ENCODE data around the gene ADARB1. TPM values are rescaled to one million over a fixed set of nuclear protein-coding genes. Genes with fewer than 3 reads are reported as not detected.

ADARB1 gene
- total and polyA plus RNA-seq, 4 experiments from 2014 or later: 4.6 to 50.0 (median 30.9) TPM

DNA sequence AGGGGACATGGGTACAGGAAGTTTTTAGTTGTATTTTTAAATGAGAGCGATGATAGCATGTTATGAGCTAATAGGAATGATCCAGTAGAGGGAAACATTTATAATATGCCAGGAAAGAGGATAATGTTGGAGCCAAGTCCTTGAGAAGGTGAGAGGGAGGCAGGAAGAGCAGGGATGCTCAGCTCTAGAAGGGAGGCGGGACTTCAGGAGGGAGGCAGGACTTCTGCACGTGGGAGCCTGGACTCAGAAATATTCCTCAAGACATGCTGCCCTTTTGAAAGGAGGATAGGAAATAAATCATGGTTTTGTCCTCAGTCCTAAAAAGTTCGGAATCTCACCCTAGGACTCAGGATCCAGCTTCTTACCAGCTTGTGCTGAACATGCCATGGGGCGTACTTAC is 5.9 kb downstream of the ADARB1 start:
- intact Hi-C loops (cut with micrococcal nuclease): no loop called here
- H3K4me3 Mint-ChIP-seq: peak overlapping the region in 6 of 8 donors; percentile 59 to 79 (median 73)
- no peaks in the 10 kb centered on the region for H3K36me3 ChIP-seq (ENCODE audit: insufficient read depth, low read length)
- peak overlapping the region; percentile 57 for H3K27ac ChIP-seq (ENCODE audit: low read depth, low read length)
- H3K27ac Mint-ChIP-seq: peak overlapping the region; percentile 94 to 99 (median 96)
- H3K27me3 Mint-ChIP-seq: no peaks in the 10 kb centered on the region
- H3K9me3 ChIP-seq (ENCODE audit: control insufficient read depth in 1 of 2, low read length in 2 of 2): no peaks in the 10 kb centered on the region
- peaks cover 3 to 6% of the 10 kb centered on the region in 2 donors for H3K36me3 Mint-ChIP-seq
- peaks cover 99% of the 10 kb centered on the region for H3K4me1 ChIP-seq (ENCODE audit: insufficient read depth, low read length)
- no peak for DNase-seq
- no peaks in the 10 kb centered on the region for H3K27me3 ChIP-seq (ENCODE audit: insufficient read depth, low read length)
- H3K4me3 ChIP-seq (ENCODE audit: low read length in 2 of 2): no peak overlapping the region
- H3K4me1 Mint-ChIP-seq: peaks cover 83 to 99% (median 91%) of the 10 kb centered on the region in 4 donors
- ChIA-PET CTCF (ENCODE audit: partially characterized antibody) (interaction anchor here (5.3 to 6.2 kb wide), 2 partner anchors 47 to 59 kb away, joined by 29 to 65 read pairs; no protein-coding TSS in a partner anchor), POLR2A (ENCODE audit: partially characterized antibody) (interaction anchor here (1.4 to 2.3 kb wide), 2 partner anchors 22 to 24 kb away, joined by 3 to 12 read pairs; no protein-coding TSS in a partner anchor)
- peaks cover 0 to 2% (median 0%) of the 10 kb centered on the region in 8 donors for H3K9me3 Mint-ChIP-seq

DNA sequence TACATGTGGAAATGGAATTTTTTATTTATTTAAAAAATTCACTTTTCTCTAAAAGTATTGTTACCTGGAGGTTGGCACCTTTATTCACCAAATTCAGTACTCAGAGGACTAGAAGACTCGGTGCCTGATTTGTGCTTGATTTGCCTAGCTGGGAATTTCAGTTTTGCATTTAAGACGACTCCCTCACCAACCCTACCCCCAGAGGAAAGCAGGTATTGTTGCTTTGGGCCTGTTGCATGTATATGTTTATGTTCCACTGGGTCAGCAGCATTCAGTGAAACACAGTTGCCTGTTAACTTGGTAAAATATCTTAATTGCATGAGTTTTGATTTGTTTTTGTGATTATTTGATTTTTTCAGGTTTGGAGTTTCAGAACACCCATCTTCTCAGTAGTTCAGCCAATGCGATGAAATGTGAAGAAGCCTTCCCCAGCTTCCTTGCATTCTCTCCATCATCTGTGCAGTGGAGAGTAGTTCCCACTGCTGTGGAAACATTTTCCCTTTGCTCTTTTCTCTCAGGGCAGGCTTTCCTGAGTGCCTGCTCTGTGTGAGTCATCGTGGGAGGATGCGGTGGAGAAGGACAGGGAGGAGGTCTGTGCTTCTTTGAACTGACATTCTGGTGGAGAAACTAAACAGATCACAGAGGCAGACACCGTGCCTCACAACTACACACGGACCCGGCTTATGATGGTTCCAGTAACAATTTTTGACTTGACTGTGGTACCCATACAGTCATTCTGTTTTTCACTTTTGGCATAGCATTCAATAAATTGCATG is 6.4 kb downstream of the ADARB1 start:
- no peaks in the 10 kb centered on the region for H3K9me3 ChIP-seq (ENCODE audit: control insufficient read depth in 1 of 2, low read length in 2 of 2)
- Mint-ChIP-seq H3K9me3 (peaks cover 0 to 2% (median 0%) of the 10 kb centered on the region in 8 donors), H3K27ac (peak overlapping the region; percentile 84 to 99 (median 94)), H3K4me3 (peak overlapping the region in 7 of 8 donors; percentile 51 to 82 (median 70)), H3K4me1 (peaks cover 85 to 100% (median 93%) of the 10 kb centered on the region in 4 donors), H3K36me3 (peaks cover 3% of the 10 kb centered on the region in 2 donors), H3K27me3 (no peaks in the 10 kb centered on the region)
- H3K4me3 ChIP-seq (ENCODE audit: low read length in 2 of 2): no peak overlapping the region
- H3K27me3 ChIP-seq (ENCODE audit: insufficient read depth, low read length): no peaks in the 10 kb centered on the region
- ChIA-PET POLR2A (ENCODE audit: partially characterized antibody) (interaction anchor here (1.4 to 2.3 kb wide), 2 partner anchors 21 to 23 kb away, joined by 3 to 12 read pairs; no protein-coding TSS in a partner anchor), CTCF (ENCODE audit: partially characterized antibody) (interaction anchor here (1.4 to 6.2 kb wide), 3 partner anchors 47 to 131 kb away, joined by 6 to 65 read pairs (median 29); no protein-coding TSS in a partner anchor)
- peak in 2 of 5 donors; percentile 13 to 76 for DNase-seq
- intact Hi-C loops (cut with micrococcal nuclease): no loop called here
- H3K27ac ChIP-seq (ENCODE audit: low read depth, low read length): peak overlapping the region; percentile 57
- peaks cover 100% of the 10 kb centered on the region for H3K4me1 ChIP-seq (ENCODE audit: insufficient read depth, low read length)
- H3K36me3 ChIP-seq (ENCODE audit: insufficient read depth, low read length): no peaks in the 10 kb centered on the region

DNA sequence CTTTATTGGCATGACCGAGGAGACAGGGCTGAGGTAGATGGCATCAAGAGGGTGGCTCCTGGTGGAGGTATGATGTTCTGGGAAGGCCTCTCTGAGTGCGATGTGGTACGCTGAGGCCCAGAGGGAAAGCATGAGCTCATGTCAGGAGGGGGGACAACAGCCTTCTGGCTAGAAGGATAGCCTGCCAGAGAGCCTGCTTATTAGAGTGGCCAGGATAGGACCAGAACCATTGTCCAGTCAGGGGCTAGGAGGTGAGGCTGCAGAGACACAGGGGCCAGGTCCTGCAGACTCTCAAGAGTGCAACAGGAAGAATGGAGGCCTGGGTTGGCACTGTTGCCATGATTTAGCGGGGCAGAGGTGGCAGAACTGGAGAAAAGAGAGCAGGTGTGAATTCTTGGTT is 7.3 kb downstream of the ADARB1 start:
- H3K27ac ChIP-seq (ENCODE audit: low read depth, low read length): peak overlapping the region; percentile 57
- intact Hi-C loops (cut with micrococcal nuclease): no loop called here
- H3K4me3 Mint-ChIP-seq: peak overlapping the region in 7 of 8 donors; percentile 51 to 82 (median 70)
- no peak overlapping the region for H3K4me3 ChIP-seq (ENCODE audit: low read length in 2 of 2)
- H3K27me3 Mint-ChIP-seq: no peaks in the 10 kb centered on the region
- H3K36me3 ChIP-seq (ENCODE audit: insufficient read depth, low read length): no peaks in the 10 kb centered on the region
- H3K4me1 ChIP-seq (ENCODE audit: insufficient read depth, low read length): peaks cover 100% of the 10 kb centered on the region
- peaks cover 85 to 100% (median 93%) of the 10 kb centered on the region in 4 donors for H3K4me1 Mint-ChIP-seq
- H3K9me3 Mint-ChIP-seq: peaks cover 0 to 2% (median 0%) of the 10 kb centered on the region in 8 donors
- ChIA-PET POLR2A (ENCODE audit: partially characterized antibody) (interaction anchor here (1.2 to 1.4 kb wide), 2 partner anchors 22 to 26 kb away, joined by 3 read pairs; no protein-coding TSS in a partner anchor), CTCF (ENCODE audit: partially characterized antibody) (interaction anchor here (1.4 to 6.2 kb wide), 2 partner anchors 46 to 132 kb away, joined by 6 to 65 read pairs; no protein-coding TSS in a partner anchor)
- no peak for DNase-seq
- no peaks in the 10 kb centered on the region for H3K9me3 ChIP-seq (ENCODE audit: control insufficient read depth in 1 of 2, low read length in 2 of 2)
- H3K27me3 ChIP-seq (ENCODE audit: insufficient read depth, low read length): no peaks in the 10 kb centered on the region
- H3K36me3 Mint-ChIP-seq: peaks cover 3% of the 10 kb centered on the region in 2 donors
- peak overlapping the region; percentile 84 to 99 (median 94) for H3K27ac Mint-ChIP-seq

DNA sequence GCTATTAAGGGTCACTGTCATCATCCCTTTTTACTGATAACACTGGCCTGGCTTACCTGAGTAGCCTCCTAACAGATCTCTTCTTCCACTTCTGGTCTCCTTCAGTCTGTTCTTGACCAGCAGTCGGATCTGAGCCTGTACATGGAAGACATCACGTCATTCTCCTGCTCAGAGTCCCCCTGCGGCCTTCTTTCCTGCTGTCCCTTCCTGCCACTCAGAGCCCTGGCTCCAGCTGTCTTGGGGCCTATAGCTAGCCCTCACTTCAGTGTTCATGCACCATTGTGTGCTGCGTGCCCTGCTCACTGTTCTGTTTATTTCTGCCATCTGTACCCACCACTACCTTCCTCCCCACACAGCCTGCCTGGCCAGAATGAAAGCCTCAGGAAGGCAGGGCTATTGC is 8.4 kb downstream of the ADARB1 start:
- no peak overlapping the region for H3K4me3 ChIP-seq (ENCODE audit: low read length in 2 of 2)
- ChIA-PET POLR2A (ENCODE audit: partially characterized antibody) (interaction anchor here (1.2 kb wide), 1 partner anchor 25 kb away, joined by 3 read pairs; no protein-coding TSS in a partner anchor), CTCF (ENCODE audit: partially characterized antibody) (interaction anchor here (1.1 to 1.2 kb wide), 2 partner anchors 16 to 43 kb away, joined by 3 read pairs; no protein-coding TSS in a partner anchor)
- H3K4me3 Mint-ChIP-seq: peak overlapping the region in 4 of 8 donors; percentile 17 to 79 (median 36)
- H3K4me1 Mint-ChIP-seq: peaks cover 91 to 100% (median 96%) of the 10 kb centered on the region in 4 donors
- H3K36me3 ChIP-seq (ENCODE audit: insufficient read depth, low read length): no peaks in the 10 kb centered on the region
- H3K9me3 ChIP-seq (ENCODE audit: control insufficient read depth in 1 of 2, low read length in 2 of 2): no peaks in the 10 kb centered on the region
- peaks cover 3% of the 10 kb centered on the region in 2 donors for H3K36me3 Mint-ChIP-seq
- H3K27me3 ChIP-seq (ENCODE audit: insufficient read depth, low read length): no peaks in the 10 kb centered on the region
- H3K4me1 ChIP-seq (ENCODE audit: insufficient read depth, low read length): peaks cover 100% of the 10 kb centered on the region
- intact Hi-C loops (cut with micrococcal nuclease): no loop called here
- DNase-seq: no peak
- peaks cover 0 to 2% (median 0%) of the 10 kb centered on the region in 8 donors for H3K9me3 Mint-ChIP-seq
- no peaks in the 10 kb centered on the region for H3K27me3 Mint-ChIP-seq
- H3K27ac Mint-ChIP-seq: peak overlapping the region; percentile 72 to 95 (median 84)
- H3K27ac ChIP-seq (ENCODE audit: low read depth, low read length): no peak overlapping the region

DNA sequence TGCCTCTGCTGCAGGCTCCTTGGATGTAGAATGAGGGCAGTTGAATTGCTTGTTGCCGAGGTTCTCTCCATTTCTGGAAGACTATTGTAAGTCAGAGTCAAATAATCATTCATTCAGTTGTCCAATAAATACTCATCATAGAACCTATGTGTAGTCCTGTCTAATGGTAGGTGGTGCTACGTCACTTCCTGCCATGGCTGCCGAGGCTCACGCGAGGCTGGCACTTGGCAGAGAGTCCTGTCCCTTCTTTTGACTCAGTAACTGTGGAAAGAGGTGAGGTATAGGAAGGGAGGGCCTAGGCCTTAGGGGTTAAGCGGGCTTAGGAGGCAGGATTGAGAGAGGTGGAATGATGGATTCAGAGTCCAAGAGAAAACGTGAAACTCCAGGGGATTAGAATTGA is 9.7 kb downstream of the ADARB1 start:
- intact Hi-C loops (cut with micrococcal nuclease): no loop called here
- Histone ChIP-seq H3K36me3 (ENCODE audit: insufficient read depth, low read length) (no peaks in the 10 kb centered on the region), H3K9me3 (ENCODE audit: control insufficient read depth in 1 of 2, low read length in 2 of 2) (no peaks in the 10 kb centered on the region), H3K27ac (ENCODE audit: low read depth, low read length) (no peak overlapping the region), H3K4me3 (ENCODE audit: low read length in 2 of 2) (no peak overlapping the region), H3K27me3 (ENCODE audit: insufficient read depth, low read length) (no peaks in the 10 kb centered on the region), H3K4me1 (ENCODE audit: insufficient read depth, low read length) (peaks cover 100% of the 10 kb centered on the region)
- no peaks in the 10 kb centered on the region for H3K27me3 Mint-ChIP-seq
- POLR2A ChIA-PET (ENCODE audit: partially characterized antibody): no interaction called here
- DNase-seq: no peak
- H3K9me3 Mint-ChIP-seq: peaks cover 0 to 2% (median 0%) of the 10 kb centered on the region in 8 donors
- peak overlapping the region; percentile 77 to 94 (median 87) for H3K27ac Mint-ChIP-seq
- H3K4me1 Mint-ChIP-seq: peaks cover 89 to 100% (median 96%) of the 10 kb centered on the region in 4 donors
- H3K4me3 Mint-ChIP-seq: peak overlapping the region; percentile 13 to 86 (median 56)
- CTCF ChIA-PET (ENCODE audit: partially characterized antibody): interaction anchor here (1.2 kb wide), 1 partner anchor 192 kb away, joined by 3 read pairs; no protein-coding TSS in a partner anchor
- peaks cover 3% of the 10 kb centered on the region in 2 donors for H3K36me3 Mint-ChIP-seq

DNA sequence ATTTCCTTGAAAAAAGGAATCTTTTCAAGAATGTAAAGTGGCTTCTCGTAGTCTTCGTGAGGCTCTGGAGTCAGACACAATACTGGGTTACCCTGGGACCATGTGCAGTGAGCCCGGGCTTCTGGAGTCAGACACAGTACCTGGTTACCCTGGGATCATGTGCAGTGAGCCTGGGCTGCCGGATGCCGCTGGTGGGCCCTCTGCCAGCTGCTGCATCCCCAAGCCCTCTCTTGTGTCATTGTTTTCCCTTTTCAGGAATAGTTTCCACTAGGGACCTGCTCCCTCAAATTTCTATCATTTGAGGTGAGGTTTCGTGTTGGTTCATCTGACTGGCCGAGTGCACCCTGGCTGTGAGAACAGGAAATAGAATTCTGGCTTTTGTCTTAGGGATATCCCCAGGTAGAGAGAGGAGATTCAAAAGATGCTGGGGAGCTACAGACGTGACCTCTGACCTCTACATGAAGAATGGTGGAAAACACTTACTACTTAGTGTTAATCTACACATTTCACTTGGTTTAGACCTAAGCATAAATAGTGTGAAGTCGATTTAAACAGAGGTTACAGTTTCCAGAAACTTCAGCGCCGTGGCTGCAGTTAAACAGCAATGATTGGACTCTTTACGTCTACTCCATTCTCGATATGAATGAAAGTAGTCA is 10.6 kb downstream of the ADARB1 start:
- peak overlapping the region in 7 of 8 donors; percentile 1 to 86 (median 29) for H3K4me3 Mint-ChIP-seq
- H3K27me3 Mint-ChIP-seq: no peaks in the 10 kb centered on the region
- intact Hi-C loops (cut with micrococcal nuclease): no loop called here
- CTCF ChIA-PET (ENCODE audit: partially characterized antibody): interaction anchor here (0.7 to 1.3 kb wide), 3 partner anchors 8 to 43 kb away, joined by 3 read pairs; no protein-coding TSS in a partner anchor
- no peak for DNase-seq
- peaks cover 85 to 97% (median 91%) of the 10 kb centered on the region in 4 donors for H3K4me1 Mint-ChIP-seq
- no peaks in the 10 kb centered on the region for H3K36me3 ChIP-seq (ENCODE audit: insufficient read depth, low read length)
- H3K27ac ChIP-seq (ENCODE audit: low read depth, low read length): no peak overlapping the region
- H3K4me3 ChIP-seq (ENCODE audit: low read length in 2 of 2): no peak overlapping the region
- POLR2A ChIA-PET (ENCODE audit: partially characterized antibody): interaction anchor here (1.1 kb wide), 1 partner anchor 9 kb away, joined by 3 read pairs; no protein-coding TSS in a partner anchor
- H3K27ac Mint-ChIP-seq: peak overlapping the region; percentile 77 to 94 (median 87)
- peaks cover 3% of the 10 kb centered on the region in 2 donors for H3K36me3 Mint-ChIP-seq
- no peaks in the 10 kb centered on the region for H3K9me3 Mint-ChIP-seq
- H3K27me3 ChIP-seq (ENCODE audit: insufficient read depth, low read length): no peaks in the 10 kb centered on the region
- H3K9me3 ChIP-seq (ENCODE audit: control insufficient read depth in 1 of 2, low read length in 2 of 2): no peaks in the 10 kb centered on the region
- H3K4me1 ChIP-seq (ENCODE audit: insufficient read depth, low read length): peaks cover 91% of the 10 kb centered on the region
